NCI-H2196 (cell line): Measurements from ENCODE around the gene BARHL2.

ENCODE experiments used
- DNase-seq: peaks from one replicate; lab custom pipeline; 2025; ENCODE audit not compliant: unreplicated experiment; lab: John Stamatoyannopoulos, UW

Gene BARHL2

DNA sequence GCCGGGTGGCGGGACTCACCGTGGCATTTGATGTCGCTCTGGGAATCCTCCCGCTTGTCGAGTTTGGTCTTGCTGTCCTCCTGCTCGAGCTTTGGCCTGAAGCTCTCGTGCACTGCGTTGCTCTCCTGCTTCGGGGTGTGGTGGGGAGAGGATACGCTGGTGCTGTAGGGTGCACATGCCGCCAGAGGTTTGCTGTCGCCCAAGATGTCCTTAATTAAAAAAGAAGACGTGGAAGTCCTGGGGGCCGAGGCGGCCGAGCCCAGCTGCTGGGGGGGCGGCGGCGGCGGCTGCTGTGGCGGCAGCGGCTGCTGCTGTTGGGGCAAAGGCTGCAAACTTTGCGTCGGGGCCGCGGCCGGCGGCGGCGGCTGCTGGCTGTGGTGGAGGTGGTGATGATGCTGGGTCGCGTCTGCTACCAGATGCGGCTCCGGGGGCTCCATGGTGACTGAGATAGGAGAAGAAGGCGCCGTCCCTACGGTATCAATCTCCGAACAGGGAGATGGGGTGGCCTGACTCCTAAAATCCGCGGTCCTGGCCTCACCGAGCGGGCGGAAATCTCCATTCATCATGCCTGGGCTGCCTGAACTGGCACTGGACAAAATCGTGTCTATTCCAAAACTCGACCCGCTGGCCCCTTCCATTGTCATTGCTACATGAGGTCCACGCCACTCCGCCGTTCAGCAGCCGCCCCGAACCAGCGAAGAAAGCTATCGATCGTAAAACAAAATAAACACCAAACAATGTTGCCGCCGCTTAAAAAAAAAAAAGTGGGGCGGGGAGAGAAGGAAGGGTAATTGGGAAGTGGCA lies at the start of gene BARHL2:
Gene BARHL2, minus strand, starts transcription at position 751 of the 804 bp plus-strand sequence. Its CDS starts 107 bp downstream, at position 644.
- DNase-seq, result no peak

DNA sequence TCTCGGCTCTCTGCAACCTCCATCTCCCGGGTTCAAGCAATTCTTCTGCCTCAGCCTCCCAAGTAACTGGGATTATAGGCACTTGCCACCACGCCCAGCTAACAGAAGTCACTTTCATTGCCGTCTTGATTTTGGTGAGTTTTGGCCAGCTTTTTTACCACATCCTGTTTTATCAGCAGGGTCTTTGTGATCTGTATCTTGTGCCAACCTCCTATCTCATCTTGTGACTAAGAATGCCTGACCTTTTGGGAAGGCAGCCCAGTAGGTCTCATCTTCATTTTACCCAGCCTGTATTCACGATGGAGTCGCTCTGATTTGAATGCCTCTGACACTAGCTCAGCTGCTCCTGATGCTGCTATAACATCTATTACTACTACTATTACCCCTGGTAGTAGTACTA lies 46.8 kb upstream of the BARHL2 start:
- no peak for DNase-seq

DNA sequence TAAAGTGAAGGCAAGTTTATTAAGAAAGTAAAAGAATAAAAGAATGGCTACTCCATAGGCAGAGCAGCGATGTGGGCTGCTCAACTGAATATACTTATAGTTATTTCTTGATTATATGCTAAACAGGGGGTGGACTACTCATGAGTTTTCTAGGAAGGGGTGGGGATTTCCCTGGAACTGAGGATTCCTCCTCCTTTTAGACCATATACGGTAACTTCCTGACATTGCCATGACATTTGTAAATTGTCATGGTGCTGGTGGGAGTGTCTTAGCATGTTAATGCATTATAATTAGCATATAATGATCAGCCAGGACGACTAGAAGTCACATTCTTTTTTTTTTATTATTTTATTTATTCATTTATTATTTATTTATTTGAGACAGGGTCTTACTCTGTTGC lies 46.4 kb upstream of the BARHL2 start:
- no peak for DNase-seq

DNA sequence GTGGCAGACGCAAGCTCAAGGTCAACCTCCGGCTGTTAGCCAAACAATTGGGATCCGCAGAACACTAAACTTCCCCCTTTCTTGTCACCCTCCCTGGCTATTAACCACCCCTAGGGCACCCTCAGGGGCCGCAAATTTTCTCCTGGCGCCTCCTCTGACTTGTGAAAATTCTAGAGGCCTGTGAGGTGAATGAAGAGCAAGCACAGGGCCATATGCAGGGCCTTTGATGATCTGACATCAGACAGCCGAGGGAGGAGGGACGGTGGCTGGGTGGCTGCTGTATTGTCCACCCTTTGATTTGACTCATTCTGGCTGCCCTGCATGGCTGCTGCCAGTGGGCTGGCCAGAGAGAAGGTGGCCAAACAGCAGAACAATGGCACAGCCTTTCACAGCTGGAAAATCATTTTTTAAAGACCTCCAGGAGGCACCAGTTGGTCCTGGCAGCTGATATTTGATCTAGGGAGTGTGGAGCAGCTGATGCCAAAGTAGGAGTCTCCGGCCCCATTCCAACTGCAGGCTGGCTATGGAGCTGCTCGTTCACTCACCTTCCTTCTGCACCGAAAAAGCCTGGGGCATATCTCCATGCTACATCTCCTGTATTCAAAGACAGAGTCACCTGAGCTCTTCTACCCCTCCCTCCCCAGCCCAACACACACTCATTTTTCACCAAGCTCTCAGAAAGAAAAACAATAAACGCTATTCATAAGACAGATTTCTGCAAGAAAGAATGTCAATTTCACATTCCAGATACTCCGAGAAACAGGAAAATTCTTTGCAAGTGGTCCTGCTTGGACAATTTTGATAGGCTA lies 44.9 kb upstream of the BARHL2 start:
- peak; percentile 79 for DNase-seq

DNA sequence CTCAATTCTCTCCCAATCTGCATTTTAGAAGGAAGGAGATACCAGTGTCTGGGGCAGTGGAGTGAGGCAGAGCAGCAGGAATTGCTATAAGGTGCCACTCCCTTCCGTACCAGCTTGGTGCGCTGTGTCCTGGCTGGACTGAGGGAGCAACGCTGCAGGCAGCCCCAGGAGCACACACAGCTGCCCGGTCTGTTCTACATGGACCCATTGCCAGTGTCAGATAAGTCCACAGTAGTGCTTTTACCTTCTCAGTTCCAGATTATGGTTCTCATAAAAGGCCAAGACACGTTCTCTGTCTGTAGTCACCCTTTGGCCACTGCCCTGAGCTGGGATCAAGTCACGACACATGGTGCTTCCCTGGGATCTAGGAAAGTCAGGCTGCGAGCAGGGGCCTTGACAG lies 44.1 kb upstream of the BARHL2 start:
- no peak for DNase-seq

DNA sequence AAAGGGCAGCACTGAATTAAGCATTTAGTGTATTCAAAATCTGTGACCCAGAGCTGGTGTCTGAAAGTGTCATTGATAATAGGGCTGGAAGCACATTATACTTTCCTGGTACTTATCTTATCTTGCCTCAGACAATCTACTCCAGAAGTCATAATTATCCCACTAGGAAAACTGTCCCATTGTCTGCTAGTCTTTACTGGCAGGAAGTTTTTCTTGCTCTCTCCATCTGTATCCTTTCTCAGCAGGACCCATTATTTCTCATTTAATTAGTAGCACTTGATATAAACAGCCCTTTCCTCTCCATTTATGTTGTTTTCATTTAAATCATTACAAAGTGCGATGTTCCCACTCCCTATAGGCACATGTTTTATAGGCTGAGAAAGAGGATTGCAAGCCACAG lies 36.5 kb upstream of the BARHL2 start:
- no peak for DNase-seq

DNA sequence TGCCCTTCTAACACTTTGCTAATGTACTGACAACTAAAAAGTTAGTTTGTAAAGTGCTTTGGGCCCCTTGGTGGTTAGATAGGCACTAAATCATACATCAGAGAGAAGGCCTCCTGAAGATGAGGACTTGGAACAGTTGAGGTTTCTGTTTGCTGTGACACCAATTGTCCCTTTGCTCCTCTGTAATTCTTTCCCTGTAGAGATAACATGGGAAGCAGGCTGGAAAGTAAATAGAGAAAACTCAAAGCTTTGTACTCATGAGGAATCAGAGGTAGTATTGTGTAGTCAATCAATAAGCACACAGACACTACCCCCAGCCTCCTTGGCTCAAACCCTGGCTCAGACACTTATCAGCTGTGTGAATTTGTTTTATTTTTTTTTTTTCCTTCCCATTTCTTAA lies 31.6 kb upstream of the BARHL2 start:
- DNase-seq, result no peak

DNA sequence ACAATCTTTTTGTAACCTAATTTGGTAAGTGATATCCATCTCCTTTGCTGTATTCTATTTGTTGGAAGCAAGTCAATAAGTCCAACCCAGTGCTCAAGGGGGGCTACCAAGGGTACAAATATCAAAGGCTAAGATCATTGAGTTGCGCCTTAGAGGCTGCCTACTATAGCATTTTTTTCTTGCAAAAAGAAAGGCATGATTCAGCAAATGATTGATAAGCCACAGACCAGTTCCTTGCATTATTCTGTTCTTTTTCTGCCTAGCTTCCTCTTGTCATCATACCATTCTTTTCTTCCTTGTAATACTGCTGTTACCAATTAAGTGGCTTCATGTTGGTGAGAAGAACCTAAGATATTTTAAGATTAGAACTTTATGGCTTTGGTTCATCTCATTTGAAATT lies 29.8 kb upstream of the BARHL2 start:
- DNase-seq, result no peak

DNA sequence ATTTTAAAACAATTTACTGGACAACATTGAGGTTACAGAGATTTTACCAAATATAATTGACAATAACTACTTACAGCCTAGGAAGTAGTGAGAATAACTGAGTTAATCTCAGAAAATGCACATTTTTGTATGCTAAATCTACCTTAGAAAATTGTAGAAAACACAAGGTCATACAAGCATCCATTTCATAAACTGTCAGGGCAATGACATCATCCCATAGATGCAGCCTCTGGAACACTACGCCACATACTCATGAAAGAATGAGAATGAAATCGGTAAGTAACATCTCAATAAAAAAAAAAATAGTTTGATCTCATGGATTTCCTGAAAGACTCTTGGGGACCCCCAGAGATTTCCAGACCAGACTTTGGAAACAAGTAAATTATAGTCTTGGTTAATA lies 28.9 kb upstream of the BARHL2 start:
- DNase-seq, result no peak

DNA sequence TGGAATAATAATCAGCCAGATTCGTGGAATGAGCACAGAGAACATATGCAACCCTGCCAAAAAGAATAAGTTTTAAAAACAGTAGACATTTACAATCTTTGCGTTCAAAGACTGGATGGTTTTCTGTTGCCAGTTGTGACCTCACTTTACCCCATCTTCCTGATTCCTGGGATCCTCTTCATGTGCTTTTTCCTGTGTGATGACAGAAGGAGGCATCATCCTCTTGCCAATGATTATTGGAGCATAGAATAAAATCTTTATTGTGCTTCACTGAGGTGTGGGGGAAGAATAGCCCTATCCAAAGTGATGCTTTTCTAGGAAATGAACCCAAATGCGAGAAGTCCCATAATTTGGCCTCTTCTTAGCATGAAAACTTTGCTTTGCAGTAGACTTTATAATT lies 15.0 kb upstream of the BARHL2 start:
- no peak for DNase-seq

DNA sequence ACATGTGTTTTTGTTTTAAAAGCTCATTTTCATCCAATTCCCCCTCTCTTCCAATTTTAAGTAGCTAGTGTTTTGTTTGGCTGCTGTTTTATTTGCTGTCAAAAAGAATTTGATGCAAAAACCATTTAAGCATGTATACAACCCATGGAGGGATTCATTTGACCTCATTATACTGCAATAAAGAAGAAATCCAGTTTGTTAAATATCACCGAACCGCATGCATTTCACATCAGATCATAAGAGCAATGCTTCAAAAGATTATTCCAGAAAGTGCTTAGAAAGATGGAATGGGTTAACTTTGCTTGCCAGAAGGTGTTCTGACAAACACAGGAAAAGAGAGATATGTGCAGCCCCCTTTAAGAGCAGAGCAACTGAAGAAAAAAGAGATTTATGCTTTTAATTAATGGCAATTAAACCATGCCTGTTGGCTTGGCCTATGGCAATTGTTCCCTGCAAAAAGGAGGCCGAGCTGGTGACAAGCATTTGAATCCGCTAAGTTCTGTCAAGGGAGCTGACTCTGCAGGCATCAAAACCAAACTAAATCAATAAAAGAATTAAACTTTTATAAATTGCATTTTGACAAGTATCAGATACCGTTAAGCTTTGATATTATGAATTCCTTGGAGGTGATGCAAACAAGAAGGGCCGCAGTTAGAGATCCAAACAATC lies 14.4 kb upstream of the BARHL2 start:
- no peak for DNase-seq

DNA sequence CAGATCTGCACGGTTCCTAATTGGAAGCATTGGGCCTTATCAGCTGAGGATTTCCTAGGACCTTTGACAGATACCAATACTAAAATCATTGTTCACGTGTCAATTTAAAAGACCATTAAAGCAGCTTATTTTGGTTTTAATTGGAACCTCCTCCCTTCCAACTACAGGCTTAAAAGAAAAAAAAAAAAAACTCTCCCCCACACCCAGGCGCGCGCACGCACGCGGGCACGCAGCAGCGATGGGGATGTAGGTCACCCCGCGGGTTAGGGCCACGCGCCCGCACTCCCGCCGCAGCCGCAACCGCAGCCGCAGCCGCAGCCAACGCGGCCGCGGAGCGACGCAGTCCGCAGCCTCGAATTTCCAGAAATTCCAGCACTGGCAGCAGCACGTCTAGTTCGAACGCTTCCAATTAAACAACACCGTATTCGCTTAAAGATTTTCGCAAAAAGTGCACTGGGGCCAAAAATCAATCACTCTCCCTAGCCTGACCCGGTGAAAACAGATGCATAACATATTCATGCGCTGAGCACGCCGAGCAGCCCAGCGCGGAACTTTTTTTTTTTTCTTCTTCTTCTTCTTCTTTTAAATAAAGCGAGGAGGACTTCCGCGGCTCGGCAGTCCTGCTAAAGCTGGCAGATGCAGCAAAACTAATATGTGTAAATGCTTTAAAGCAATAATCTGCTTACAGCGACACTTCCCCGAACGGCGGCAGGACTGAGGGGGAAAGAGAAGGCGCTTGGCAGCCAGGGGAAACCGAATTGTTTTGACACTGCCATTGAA lies 13.3 kb upstream of the BARHL2 start:
- no peak for DNase-seq

DNA sequence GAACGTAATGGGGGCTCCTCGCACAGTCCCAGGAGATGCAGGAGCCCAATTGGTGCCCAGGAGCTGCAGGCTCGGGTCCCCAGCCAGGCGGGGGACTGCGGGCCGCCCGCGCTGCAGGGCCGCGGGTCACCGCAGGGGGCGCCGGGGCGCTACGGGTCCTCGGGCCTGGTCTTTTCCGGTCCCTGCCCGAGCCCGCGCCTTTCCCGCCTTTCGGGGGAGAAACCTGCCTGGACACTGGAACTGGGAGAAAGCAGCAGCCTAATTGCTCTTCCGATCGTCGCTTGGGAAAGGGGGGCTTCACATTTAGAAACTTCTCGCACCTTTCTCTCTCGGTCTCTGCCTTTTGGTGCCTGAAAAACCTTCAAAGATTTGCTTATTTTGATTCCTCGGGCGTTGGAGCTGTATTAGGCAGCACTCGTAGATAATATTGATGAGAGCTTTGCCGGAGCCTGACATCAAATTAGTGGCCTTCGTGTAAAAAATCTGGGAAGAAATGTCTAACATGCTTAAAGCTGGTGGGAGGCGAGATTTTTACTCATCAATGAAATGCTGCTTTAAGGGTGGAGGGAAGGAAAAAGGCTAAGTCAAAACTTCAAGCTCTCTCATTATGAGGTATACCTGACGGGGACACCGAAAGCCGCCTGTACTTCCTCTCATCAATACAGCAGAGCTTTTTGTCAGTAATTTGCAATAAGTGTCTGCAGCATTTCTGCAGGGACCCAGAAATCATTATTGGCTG lies 12.6 kb upstream of the BARHL2 start:
- DNase-seq, result no peak

DNA sequence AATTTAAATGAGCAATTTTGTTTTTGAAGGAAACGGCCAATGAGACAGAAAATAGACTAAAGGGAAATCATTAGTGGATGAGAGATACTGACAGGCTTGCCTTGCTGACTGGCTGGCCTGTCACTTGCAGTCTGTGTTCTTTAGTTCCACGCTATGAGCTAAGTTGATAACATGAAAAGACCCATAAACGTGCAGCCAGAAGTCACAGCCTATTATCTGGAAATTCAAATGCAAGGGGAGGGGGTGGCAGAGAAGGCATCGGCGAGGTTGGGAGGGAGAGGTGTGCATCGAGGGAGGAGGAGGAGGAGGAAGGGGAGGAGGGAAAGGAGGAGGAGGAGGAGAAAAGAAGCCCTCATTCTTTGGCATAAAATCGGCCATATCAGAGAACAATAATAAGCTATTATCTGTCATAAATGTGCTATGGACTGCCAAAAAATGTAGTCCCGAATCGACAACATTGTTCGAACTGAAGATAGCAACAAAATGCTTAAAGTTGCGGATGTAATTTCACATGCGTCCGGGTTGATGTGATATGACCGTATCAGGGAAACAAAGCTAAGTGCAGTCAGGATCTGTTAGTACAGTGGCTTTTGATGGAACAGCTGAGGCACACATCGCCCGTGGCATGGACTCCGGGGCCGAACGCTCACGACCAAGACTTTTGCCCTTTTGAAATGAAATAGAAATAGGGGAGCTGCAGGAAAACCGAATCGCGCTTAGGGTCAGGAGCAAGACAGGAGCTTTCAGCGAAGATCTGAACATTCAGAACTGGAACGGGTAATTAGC lies 11.6 kb upstream of the BARHL2 start:
- no peak for DNase-seq

DNA sequence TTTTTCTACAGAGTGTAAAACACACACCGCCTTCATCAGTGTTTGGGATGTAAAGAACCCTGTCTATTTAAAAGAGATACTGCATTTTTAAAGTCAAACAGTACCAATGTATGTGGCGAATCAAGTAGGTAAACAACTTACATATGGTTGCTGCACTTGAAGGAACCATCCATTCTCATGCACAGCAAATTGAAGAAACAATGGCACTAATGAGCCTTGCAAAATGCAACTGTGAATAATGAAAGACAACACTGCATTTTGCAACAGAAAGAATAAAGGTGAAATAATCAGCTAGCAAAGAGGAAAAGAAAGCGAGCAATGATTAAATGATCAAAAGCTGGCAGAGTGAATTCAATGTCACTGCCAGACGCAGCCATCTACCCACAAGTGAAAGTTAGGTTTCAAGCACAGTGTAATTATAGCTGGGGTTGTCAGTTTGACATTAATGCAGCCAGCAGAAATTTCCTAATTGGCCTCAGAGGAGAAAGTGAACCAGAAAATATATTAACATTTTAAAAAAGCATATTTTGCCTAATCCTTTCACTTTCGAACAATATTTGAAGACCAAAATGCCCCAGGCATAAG lies 10.9 kb upstream of the BARHL2 start:
- no peak for DNase-seq

DNA sequence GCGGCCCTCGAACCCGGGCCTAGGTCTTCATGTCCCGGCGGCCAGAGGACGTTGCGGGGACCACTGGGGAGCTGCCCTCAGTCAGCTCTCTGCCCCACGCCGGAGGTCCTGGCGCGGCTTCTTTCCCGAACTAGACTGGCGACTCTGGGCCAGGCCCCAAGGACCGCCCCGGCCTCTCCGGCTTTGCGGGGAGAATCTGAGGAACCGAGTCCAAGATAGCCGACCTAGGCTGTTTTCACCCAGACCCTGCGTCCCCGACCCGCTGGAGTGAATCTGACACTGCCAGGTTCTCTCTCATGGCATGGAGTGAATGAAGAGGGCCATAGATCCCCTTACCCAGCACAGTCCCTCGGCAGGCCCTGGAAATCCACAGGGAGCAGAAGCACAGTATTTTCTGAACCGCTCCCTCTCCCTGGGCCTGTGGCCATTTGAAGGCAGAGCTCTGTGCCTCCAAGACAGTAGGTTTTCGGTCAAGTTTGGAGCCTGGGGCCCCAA lies 9.9 kb upstream of the BARHL2 start:
- no peak for DNase-seq

DNA sequence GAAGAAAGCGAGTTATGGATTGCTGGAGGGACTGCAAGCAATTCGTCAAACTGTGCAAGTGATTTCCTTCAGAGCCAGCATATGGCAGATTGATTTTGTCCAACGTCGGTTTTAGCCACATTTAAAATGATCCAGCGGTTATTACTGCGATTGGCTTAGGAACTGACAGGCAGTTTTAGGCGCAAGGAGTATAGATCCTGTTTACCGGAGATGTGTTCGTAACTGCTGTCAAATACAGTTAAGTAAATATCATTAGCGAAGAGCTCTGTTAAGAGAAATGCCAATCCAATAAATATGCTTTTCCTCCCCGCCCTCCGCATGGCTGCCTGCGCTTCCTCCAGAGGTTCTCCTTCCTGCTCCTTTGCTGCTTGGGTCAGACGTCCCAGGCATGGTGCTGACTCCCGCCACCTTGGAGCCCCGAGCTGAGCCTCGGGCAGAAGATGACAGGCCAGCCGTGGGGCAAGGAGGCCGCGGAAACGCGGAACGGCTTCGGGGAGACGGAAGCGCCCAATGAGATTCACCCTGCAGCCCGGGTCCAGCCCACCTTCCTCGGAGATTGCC lies 9.4 kb upstream of the BARHL2 start:
- DNase-seq, result no peak

DNA sequence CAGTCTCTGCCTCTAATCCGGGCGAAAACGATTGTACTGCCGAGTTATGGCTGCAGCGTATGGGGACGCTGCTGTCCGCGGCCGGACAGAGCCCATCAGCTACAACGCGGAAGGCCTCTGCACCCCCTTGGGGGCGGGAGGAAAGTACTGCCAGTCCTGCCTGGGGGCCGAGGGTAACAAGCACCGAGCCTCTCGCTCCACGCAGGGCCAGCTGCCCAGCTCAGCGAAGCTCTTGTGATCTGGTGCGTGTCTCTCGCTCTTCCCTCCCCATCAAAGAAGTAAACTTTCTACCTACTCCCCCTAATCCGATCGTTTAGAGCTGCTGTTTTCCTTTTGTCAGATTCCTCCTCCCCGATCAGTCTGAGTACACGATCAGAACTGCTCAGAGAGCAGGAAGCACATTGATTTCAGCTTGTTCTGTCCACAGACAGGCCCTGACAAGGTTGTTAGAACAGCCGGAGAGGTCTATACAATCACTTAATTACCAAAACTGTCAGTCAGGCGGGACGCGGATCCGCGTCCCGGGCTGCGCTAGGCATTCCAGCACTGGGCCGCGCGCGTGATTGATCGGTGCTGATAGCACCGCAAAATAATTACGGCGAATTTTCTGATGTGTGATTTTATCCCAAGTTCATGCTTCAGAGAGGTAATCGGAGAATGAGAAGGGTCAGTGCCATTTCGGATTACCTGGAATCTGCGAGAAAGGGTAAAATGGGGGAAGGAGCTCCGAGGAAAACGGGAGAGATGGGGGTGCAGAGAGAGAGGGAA lies 8.7 kb upstream of the BARHL2 start:
- no peak for DNase-seq
